ENCODE data around the gene MIOX. TPM values are rescaled to one million over a fixed set of nuclear protein-coding genes. Genes with fewer than 3 reads are reported as not detected.

The MIOX gene
- total RNA-seq, 2 experiments from 2014 or later: 0.29 TPM; not detected in 1

- Mint-ChIP-seq H3K4me3 (no peak overlapping the region), H3K27me3 (no peaks in the 10 kb centered on the region), H3K4me1 (peaks cover 26% of the 10 kb centered on the region), H3K36me3 (peaks cover 29% of the 10 kb centered on the region), H3K27ac (peak overlapping the region; percentile 29), H3K9me3 (no peaks in the 10 kb centered on the region)
- no peak for DNase-seq
These were observed 39.7 kb upstream of the MIOX start for GRCh38 chr22:50446708-50447575.

DNA sequence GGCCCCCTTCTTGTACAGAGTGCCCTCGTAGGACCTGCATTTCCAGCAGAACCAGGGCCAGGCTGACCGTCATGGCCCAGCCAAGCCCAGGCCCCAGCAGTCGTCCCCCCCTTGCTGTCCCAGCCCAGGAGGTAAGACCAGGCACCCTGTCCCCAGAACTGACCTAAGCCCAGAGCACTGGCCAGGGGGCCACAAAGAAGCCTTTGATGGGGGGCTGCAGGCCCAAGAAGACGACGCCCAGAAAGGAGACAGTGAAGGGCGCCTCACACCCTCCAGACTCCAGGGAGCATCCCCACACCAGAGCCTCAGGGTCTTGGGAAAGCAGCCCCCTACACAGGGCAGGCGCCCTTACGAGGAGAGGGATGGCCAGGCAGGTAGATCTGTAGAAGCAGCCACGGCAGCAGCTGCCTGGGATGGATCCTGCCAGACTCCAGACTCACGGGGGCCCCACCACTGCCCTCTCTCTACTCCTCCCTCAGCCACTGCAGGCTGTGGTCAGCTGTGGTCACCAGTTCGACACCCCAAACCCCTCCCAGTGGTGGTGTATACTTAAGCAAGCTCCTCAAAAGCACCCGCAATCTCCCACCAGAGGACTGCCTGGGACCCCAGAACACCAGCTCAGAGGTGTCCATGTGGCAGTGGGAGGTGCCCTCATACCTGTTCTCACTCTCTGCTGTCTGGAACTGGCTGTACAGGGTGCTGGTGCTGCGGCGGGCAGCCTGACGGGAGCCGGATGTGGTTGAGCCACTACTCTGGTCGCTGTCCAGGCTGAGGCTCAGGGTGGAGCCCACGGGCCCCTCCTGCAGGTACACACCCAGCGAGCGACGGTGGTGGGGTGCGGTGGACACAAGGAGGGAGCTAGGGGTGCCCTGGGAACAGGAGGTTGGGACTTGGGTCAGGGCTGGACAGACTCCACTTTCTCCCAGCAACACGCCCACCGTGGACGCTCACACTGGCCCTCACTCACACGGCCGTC is 38.8 kb upstream of the MIOX start:
- H3K27ac Mint-ChIP-seq: peak overlapping the region; percentile 29
- no peaks in the 10 kb centered on the region for H3K9me3 Mint-ChIP-seq
- peaks cover 30% of the 10 kb centered on the region for H3K36me3 Mint-ChIP-seq
- H3K4me1 Mint-ChIP-seq: peaks cover 27% of the 10 kb centered on the region
- DNase-seq: no peak
- H3K27me3 Mint-ChIP-seq: no peaks in the 10 kb centered on the region
- no peak overlapping the region for H3K4me3 Mint-ChIP-seq

DNA sequence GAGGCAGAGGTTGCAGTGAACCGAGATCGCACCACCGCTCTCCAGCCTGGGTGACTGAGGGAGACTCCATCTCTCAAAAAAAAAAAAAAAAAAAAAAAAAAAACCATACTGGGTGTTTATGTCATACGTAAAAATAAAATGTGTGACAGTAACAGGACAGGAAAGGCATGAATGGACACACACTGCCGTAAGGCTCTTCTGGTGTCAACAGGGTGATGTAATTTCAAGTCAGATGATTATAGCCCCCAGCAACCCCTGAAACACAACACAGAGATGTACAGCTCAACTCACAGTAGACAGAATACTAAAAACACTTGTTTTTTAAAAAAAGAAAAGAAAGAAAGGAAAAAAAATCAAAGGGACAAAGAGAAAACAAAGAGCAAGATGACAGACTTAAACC is 34.0 kb upstream of the MIOX start:
- H3K36me3 Mint-ChIP-seq: peaks cover 31% of the 10 kb centered on the region
- H3K27me3 Mint-ChIP-seq: no peaks in the 10 kb centered on the region
- DNase-seq: no peak
- H3K9me3 Mint-ChIP-seq: no peaks in the 10 kb centered on the region
- H3K4me1 Mint-ChIP-seq: peaks cover 17% of the 10 kb centered on the region
- peak overlapping the region; percentile 79 for H3K27ac Mint-ChIP-seq
- no peak overlapping the region for H3K4me3 Mint-ChIP-seq

DNA sequence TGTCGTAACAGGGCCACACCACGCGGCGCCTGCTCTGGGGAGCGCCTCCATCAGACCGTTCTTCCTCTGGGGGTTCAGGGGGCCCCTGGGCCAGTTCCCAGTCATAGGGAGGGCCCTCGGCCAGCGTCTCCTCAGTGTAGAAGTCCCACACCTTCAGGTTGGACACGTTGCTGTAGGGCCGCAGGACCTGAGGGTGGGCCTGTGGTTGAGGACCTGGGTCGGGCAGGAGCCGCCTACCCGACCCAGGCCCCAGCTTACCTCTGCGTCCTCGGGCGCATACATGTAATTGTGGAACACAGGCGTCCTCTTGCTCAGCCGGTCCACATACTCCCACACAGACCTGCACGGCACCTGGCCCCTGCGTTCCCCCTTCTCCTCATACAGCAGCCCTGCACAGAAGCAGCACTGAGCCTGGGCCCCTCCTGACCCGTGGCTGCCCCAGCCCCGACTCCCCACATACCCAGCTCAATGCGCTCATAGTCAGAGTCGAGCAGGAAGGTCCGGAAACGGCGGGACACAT is 32.0 kb upstream of the MIOX start:
- Mint-ChIP-seq H3K4me1 (peaks cover 17% of the 10 kb centered on the region), H3K9me3 (no peaks in the 10 kb centered on the region), H3K4me3 (no peak overlapping the region), H3K36me3 (peaks cover 25% of the 10 kb centered on the region), H3K27me3 (no peaks in the 10 kb centered on the region), H3K27ac (no peak overlapping the region)
- no peak for DNase-seq

DNA sequence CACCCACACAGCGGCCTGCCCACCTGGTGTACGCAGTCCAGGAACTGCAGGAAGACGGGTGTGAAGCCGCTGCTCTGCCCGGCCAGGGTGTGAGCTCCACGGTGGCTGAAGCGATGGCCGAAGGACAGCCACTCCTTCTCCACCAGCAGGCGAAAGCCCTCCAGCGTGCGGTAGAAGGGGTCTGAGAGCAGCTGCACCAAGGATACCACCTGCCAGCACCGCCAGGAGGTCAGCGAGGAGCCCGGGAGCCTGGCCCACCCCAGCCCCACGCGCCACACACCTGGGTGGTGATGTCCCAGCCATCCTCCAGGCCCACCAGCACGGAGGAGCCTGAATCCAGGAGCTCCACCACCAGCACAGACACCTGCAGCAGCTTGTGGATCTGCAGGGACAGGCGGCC is 31.5 kb upstream of the MIOX start:
- Mint-ChIP-seq H3K36me3 (peaks cover 22% of the 10 kb centered on the region), H3K27ac (no peak overlapping the region), H3K4me3 (no peak overlapping the region), H3K9me3 (no peaks in the 10 kb centered on the region), H3K4me1 (peaks cover 15% of the 10 kb centered on the region), H3K27me3 (no peaks in the 10 kb centered on the region)
- DNase-seq: no peak

- Mint-ChIP-seq H3K4me1 (peaks cover 15% of the 10 kb centered on the region), H3K27me3 (no peaks in the 10 kb centered on the region), H3K36me3 (peaks cover 24% of the 10 kb centered on the region), H3K27ac (no peak overlapping the region), H3K9me3 (no peaks in the 10 kb centered on the region), H3K4me3 (no peak overlapping the region)
- no peak for DNase-seq
These were observed 30.6 kb upstream of the MIOX start for GRCh38 chr22:50456026-50456425.

DNA sequence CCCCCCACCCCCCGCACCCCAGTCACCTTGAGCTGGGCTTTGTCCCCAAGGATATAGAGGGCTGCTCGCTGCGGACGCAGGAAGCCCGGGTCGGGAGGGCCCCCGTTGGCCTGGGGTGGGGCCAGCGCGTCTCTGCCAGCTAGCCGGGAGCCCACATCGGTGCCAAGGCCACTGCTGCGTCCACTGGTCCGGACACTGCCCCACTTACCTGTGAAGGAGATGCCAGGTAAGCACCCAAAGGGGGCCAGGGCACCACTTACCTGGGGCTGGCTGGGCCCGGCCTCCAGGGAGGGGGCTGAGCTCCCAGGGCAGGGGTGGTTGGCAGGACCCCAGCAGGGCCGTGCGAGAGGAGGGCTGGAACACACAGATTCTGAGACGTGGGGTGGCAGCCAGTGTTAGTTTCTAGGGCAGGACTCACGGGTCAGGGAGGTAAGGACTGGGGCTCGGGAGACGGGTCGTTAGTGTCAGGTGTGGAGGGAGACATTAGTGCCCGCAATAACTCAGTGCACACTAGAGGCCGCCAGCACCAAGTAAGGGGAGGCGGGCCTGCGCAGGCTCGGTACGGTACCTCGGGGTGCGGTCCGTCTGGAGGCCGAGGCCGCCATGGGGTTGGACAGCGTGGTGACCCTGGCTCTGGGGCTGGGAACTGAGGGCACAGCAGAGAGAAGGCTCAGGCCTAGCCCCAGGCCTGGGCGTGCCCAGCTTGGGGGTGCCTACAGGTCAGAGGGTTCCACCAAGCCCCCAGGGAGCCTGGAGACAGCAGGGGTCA is 30.0 kb upstream of the MIOX start:
- peaks cover 15% of the 10 kb centered on the region for H3K4me1 Mint-ChIP-seq
- H3K9me3 Mint-ChIP-seq: no peaks in the 10 kb centered on the region
- H3K27ac Mint-ChIP-seq: peak overlapping the region; percentile 25
- no peaks in the 10 kb centered on the region for H3K27me3 Mint-ChIP-seq
- H3K4me3 Mint-ChIP-seq: no peak overlapping the region
- DNase-seq: no peak
- H3K36me3 Mint-ChIP-seq: peaks cover 21% of the 10 kb centered on the region

- Mint-ChIP-seq H3K27me3 (no peaks in the 10 kb centered on the region), H3K36me3 (peaks cover 14% of the 10 kb centered on the region), H3K4me3 (no peak overlapping the region), H3K4me1 (peaks cover 3% of the 10 kb centered on the region), H3K9me3 (no peaks in the 10 kb centered on the region), H3K27ac (no peak overlapping the region)
- no peak for DNase-seq
These were observed 27.6 kb upstream of the MIOX start for GRCh38 chr22:50459016-50459415.

- Mint-ChIP-seq H3K4me1 (no peaks in the 10 kb centered on the region), H3K4me3 (no peak overlapping the region), H3K36me3 (peaks cover 13% of the 10 kb centered on the region), H3K27me3 (no peaks in the 10 kb centered on the region), H3K27ac (no peak overlapping the region), H3K9me3 (no peaks in the 10 kb centered on the region)
- no peak for DNase-seq
These were observed 27.0 kb upstream of the MIOX start for GRCh38 chr22:50459496-50460140.

- no peak overlapping the region for H3K4me3 Mint-ChIP-seq
- H3K9me3 Mint-ChIP-seq: no peaks in the 10 kb centered on the region
- no peak for DNase-seq
- no peak overlapping the region for H3K27ac Mint-ChIP-seq
- peaks cover 14% of the 10 kb centered on the region for H3K36me3 Mint-ChIP-seq
- peaks cover under 1% of the 10 kb centered on the region for H3K4me1 Mint-ChIP-seq
- no peaks in the 10 kb centered on the region for H3K27me3 Mint-ChIP-seq
These were observed 25.7 kb upstream of the MIOX start for GRCh38 chr22:50460938-50461337.

- Mint-ChIP-seq H3K9me3 (no peaks in the 10 kb centered on the region), H3K27ac (no peak overlapping the region), H3K36me3 (peaks cover 18% of the 10 kb centered on the region)
These were observed 25.1 kb upstream of the MIOX start for GRCh38 chr22:50461536-50461935.

DNA sequence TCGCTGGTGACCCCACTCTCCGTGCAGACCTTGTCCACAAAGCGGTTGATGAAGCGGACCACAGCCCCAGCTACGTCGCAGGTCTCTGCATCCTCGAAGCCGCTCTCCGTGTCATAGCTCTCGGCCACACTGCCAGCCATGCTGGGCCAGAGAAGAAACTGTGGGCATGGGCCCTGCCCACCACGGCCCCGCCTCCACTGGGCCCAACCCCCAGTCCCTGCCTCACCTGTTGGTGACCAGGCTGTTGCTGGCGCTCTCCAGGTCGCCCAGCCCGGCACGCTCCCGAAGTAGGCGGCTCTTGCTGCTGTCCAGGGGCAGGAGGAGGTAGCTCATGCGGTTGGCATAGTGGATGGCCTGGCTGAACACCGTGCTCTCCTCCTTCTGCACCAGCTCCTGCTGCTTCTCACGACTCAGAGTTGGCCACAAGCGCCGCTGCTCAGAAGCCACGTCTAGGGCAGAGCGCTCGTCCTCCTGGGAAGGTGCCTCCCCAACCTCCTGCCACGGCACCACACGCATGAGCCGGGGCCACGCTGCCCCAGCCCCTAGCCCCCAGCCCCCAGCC is 24.6 kb upstream of the MIOX start:
- H3K9me3 Mint-ChIP-seq: no peaks in the 10 kb centered on the region
- H3K27me3 Mint-ChIP-seq: no peaks in the 10 kb centered on the region
- DNase-seq: no peak
- H3K4me1 Mint-ChIP-seq: peaks cover 11% of the 10 kb centered on the region
- peaks cover 19% of the 10 kb centered on the region for H3K36me3 Mint-ChIP-seq
- no peak overlapping the region for H3K4me3 Mint-ChIP-seq
- no peak overlapping the region for H3K27ac Mint-ChIP-seq

More at GRCh38 chr22:50461536-50461935, 25.1 kb upstream of the MIOX start:
- Mint-ChIP-seq H3K4me3 (no peak overlapping the region), H3K4me1 (peaks cover 6% of the 10 kb centered on the region), H3K27me3 (no peaks in the 10 kb centered on the region)
- DNase-seq: no peak

GRCh38 chr22:50463188-50463900 is 23.3 kb upstream of the MIOX start:
- Mint-ChIP-seq H3K4me1 (peaks cover 21% of the 10 kb centered on the region), H3K9me3 (no peaks in the 10 kb centered on the region), H3K36me3 (peaks cover 19% of the 10 kb centered on the region), H3K27me3 (no peaks in the 10 kb centered on the region), H3K4me3 (no peak overlapping the region), H3K27ac (no peak overlapping the region)
- no peak for DNase-seq

Data from activated naive CD8-positive, alpha-beta T cell treated with anti-CD3 and anti-CD28 coated beads for 36 hours (primary cell).